Suprapubic skin (tissue), 4 donors: ENCODE results near the gene SCP2. TPM values are rescaled to one million over a fixed set of nuclear protein-coding genes. Genes with fewer than 3 reads are reported as not detected.
A peak's percentile ranks its signal among the peaks of the same experiment; 100 is the strongest.

ENCODE experiments used
- DNase-seq, 2 donors: peaks; one replicate each; pipeline ENCODE4 v3.0.0-alpha.2; 2019; ENCODE audit warnings: low spot score in 2 of 2
- H3K27ac ChIP-seq: fragments of 200-600 bp; sonication (generic); one replicate; pipeline ENCODE4 v1.5.1; 2019
- H3K27me3 ChIP-seq: fragments of 200-600 bp; sonication (generic); one replicate; pipeline ENCODE4 v1.5.1; 2019
- H3K36me3 ChIP-seq: fragments of 200-600 bp; sonication (generic); one replicate; pipeline ENCODE4 v1.5.1; 2019
- H3K4me1 ChIP-seq: fragments of 200-600 bp; sonication (generic); one replicate; pipeline ENCODE4 v1.5.1; 2019
- H3K4me3 ChIP-seq: fragments of 200-600 bp; sonication (generic); one replicate; pipeline ENCODE4 v1.5.1; 2019; ENCODE audit warnings: mild to moderate bottlenecking
- H3K9me3 ChIP-seq: fragments of 200-600 bp; sonication (generic); one replicate; pipeline ENCODE4 v1.5.1; 2019
- EP300 ChIP-seq: sonication (generic); formaldehyde crosslinking; IDR thresholded peaks from one replicate; pipeline ENCODE4 v1.6.1; 2017; ENCODE audit warnings: antibody characterized with exemption
- POLR2A ChIP-seq, 2 donors: fragments of 450-650 bp; IDR thresholded peaks; one replicate each; pipeline ENCODE4 v1.6.1; 2017; ENCODE audit warnings: antibody characterized with exemption in 2 of 2, mild to moderate bottlenecking in 2 of 2, moderate library complexity in 2 of 2
- POLR2AphosphoS5 ChIP-seq, 3 donors: sonication (generic); formaldehyde crosslinking; IDR thresholded peaks; one replicate each; pipeline ENCODE4 v1.6.1; 2017; ENCODE audit warnings: antibody characterized with exemption in 3 of 3
- WGBS: methylation state at CpG from one replicate; pipeline ENCODE4 v1.1.5; 2018; 5-methylcytosine and 5-hydroxymethylcytosine counted together
- total RNA-seq, 4 donors: library from RNA; depleted of rRNA; stranded (reverse); fragments of >200 nt; gene quantifications; one replicate each; pipeline ENCODE4 v1.1.0, GENCODE V29; 2016
- TF ChIP-seq, protein P1 (sequence below), 2 donors: fragments of 200-600 bp in 1 of 2; fragments of 450-650 bp in 1 of 2; sonication (generic) in 1 of 2; IDR thresholded peaks; one replicate each; pipeline ENCODE4 v1.5.1; 2016 to 2019; ENCODE audit warnings: antibody characterized with exemption in 2 of 2, mild to moderate bottlenecking in 1 of 2, moderate library complexity in 1 of 2

Gene SCP2
- total RNA-seq, 4 donors from 2014 or later, result 64.5 to 122 (median 113) TPM

DNA sequence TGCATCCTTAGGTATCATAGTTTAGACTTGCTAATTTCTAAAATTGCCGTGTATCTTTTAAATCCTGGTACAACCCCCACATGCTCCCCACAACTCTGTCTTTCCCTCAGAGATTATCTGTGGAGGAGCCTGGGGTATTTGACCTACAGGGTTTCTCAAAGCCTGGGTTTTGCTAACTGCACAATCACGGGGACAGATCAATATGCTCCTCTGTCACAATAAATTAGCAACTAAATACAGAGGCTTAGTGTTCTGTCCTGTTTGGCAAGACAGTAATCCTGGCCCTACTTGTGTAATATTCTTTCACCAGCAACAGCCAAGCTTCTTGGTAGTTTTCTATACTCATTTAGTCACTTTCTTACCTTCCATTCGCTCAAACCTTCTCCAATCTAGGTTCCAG lies 14.1 kb upstream of the SCP2 start:
- DNase-seq, result no peak
- whole genome bisulfite sequencing, result 89% methylated on average over 3 of the region's 3 CpGs
- H3K9me3 ChIP-seq, result no peaks in the 10 kb centered on the region
- H3K4me3 ChIP-seq, result no peak overlapping the region
- no peak overlapping the region for H3K27ac ChIP-seq
- peaks cover 25% of the 10 kb centered on the region for H3K4me1 ChIP-seq
- H3K36me3 ChIP-seq, result no peaks in the 10 kb centered on the region
- TF ChIP-seq POLR2A (IDR thresholded peaks at IDR 0.05), result no peak
- TF ChIP-seq, protein P1, sequence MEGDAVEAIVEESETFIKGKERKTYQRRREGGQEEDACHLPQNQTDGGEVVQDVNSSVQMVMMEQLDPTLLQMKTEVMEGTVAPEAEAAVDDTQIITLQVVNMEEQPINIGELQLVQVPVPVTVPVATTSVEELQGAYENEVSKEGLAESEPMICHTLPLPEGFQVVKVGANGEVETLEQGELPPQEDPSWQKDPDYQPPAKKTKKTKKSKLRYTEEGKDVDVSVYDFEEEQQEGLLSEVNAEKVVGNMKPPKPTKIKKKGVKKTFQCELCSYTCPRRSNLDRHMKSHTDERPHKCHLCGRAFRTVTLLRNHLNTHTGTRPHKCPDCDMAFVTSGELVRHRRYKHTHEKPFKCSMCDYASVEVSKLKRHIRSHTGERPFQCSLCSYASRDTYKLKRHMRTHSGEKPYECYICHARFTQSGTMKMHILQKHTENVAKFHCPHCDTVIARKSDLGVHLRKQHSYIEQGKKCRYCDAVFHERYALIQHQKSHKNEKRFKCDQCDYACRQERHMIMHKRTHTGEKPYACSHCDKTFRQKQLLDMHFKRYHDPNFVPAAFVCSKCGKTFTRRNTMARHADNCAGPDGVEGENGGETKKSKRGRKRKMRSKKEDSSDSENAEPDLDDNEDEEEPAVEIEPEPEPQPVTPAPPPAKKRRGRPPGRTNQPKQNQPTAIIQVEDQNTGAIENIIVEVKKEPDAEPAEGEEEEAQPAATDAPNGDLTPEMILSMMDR (IDR thresholded peaks at IDR 0.05), result no peak
- TF ChIP-seq POLR2AphosphoS5 (IDR thresholded peaks at IDR 0.05), result no peak
- no peak for TF ChIP-seq EP300
- H3K27me3 ChIP-seq, result no peaks in the 10 kb centered on the region

DNA sequence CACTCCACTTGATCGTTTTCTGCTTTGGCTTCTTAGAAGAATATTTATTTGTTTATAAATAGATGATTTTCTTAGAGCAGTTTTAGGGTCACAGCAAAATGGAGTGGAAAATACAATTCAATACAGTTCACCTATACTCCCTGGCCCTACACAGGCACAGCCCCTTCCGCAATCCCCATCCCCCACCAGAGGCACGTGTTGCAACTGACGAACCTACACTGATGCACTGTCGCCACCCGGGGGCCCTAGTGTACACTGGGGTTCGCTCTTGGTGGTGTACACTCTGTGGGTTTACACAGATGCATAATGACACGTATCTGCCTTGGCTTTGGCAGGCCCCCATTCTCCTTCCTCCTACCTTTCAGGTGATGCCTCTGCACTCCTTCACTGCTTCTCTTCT lies 13.5 kb upstream of the SCP2 start:
- WGBS, result 78% methylated on average over 8 of the region's 8 CpGs
- Histone ChIP-seq H3K36me3 (no peaks in the 10 kb centered on the region), H3K4me3 (no peak overlapping the region), H3K4me1 (peaks cover 25% of the 10 kb centered on the region), H3K27me3 (no peaks in the 10 kb centered on the region), H3K27ac (no peak overlapping the region), H3K9me3 (no peaks in the 10 kb centered on the region)
- TF ChIP-seq, protein P1 (IDR thresholded peaks at IDR 0.05), result no peak
- no peak for TF ChIP-seq POLR2A (IDR thresholded peaks at IDR 0.05)
- TF ChIP-seq POLR2AphosphoS5 (IDR thresholded peaks at IDR 0.05), result no peak
- TF ChIP-seq EP300, result no peak
- DNase-seq, result peak in 1 of 2 donors; percentile 64

DNA sequence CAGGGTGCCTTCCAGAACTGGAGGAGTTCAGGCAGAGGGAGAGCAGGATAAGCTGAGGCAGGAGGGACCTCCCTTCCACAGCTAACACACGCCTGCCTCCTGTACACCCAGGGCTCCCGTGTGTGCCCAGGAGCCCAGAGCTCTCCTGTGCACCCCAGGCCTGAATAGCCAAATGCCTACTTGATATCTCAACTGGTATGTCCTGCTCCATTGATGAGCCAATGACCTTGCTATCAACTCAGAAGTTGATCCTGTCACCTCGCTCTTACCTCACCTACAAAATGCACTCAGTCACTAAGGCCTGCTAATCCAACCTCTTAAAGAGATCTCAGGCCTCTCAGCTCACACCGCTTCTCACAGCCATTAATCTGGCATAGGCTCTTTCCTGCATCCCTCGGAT lies 12.6 kb upstream of the SCP2 start:
- no peak overlapping the region for H3K27ac ChIP-seq
- WGBS, result 88% methylated on average over 5 of the region's 5 CpGs
- H3K36me3 ChIP-seq, result no peaks in the 10 kb centered on the region

DNA sequence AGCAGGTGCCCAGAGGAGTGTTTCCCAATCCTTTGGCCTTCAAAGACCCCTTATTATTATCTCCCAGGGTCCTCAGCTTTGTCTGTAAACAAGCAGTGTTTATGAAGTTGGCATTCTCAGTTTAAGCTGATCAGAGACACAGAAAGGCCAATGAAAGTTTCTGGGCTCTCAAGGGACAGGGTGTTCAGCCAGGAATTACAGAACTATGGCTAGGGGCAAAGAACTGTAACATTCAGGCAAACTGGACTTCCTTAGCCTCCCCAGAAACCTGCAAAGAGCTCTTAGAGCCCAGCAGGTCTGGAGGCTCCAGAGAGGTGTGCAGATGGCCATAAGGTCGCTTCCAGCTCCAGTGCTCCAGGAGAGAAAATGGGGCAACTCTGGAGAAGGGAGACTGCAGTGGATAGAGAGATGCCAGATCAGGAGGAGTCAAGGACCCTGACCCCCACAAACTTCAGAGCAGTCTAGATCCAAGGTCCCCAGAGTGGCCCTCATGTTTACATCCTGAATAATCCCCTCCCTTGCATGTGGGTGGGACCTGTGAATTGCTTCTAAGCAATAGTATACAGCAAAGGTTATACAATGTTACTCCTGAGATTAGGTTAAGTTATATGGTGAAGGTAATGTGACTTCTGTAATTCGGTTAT lies 11.7 kb upstream of the SCP2 start:
- peak in 1 of 2 donors; percentile 45 for DNase-seq
- H3K36me3 ChIP-seq, result no peaks in the 10 kb centered on the region
- no peaks in the 10 kb centered on the region for H3K27me3 ChIP-seq
- H3K27ac ChIP-seq, result no peak overlapping the region
- TF ChIP-seq POLR2A (IDR thresholded peaks at IDR 0.05) (no peak), EP300 (no peak), POLR2AphosphoS5 (IDR thresholded peaks at IDR 0.05) (no peak)
- TF ChIP-seq, protein P1 (IDR thresholded peaks at IDR 0.05), result no peak
- WGBS, result 100% methylated on average over 2 of the region's 2 CpGs
- peaks cover 27% of the 10 kb centered on the region for H3K4me1 ChIP-seq
- H3K9me3 ChIP-seq, result no peaks in the 10 kb centered on the region
- H3K4me3 ChIP-seq, result no peak overlapping the region

More for the DNA sequence above, 12.6 kb upstream of the SCP2 start:
- Histone ChIP-seq H3K4me1 (peaks cover 25% of the 10 kb centered on the region), H3K27me3 (no peaks in the 10 kb centered on the region), H3K4me3 (no peak overlapping the region), H3K9me3 (no peaks in the 10 kb centered on the region)
- DNase-seq, result peak in 1 of 2 donors; percentile 4
- TF ChIP-seq POLR2A (IDR thresholded peaks at IDR 0.05) (no peak), EP300 (no peak), POLR2AphosphoS5 (IDR thresholded peaks at IDR 0.05) (no peak)
- TF ChIP-seq, protein P1 (IDR thresholded peaks at IDR 0.05), result no peak

DNA sequence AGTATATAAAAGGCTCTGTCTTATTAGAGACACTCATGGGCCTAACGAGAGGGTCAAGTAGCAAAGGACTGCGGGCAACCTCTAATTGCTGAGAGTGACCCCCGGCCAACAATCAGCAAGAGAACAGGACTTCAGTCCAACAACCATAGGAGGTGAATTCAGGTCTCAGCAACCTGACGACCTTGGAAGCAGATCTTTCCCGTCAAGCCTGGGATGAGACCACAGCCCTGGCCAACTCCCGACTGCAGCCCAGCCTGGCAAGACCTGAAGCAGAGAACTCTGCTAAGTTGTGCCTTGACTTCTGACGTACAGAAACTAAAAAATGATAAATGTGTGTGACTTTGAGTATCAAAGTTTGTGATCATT lies 11.2 kb upstream of the SCP2 start:
- Histone ChIP-seq H3K27me3 (no peaks in the 10 kb centered on the region), H3K4me3 (no peak overlapping the region), H3K4me1 (peaks cover 29% of the 10 kb centered on the region), H3K9me3 (no peaks in the 10 kb centered on the region), H3K36me3 (no peaks in the 10 kb centered on the region), H3K27ac (no peak overlapping the region)
- DNase-seq, result peak in 1 of 2 donors; percentile 50
- WGBS, result 84% methylated on average over 7 of the region's 7 CpGs
- TF ChIP-seq POLR2AphosphoS5 (IDR thresholded peaks at IDR 0.05), result no peak
- no peak for TF ChIP-seq EP300
- TF ChIP-seq POLR2A (IDR thresholded peaks at IDR 0.05), result no peak
- TF ChIP-seq, protein P1 (IDR thresholded peaks at IDR 0.05), result no peak
